ENCODE measurements around the gene FLNC.

The FLNC gene

GRCh38 chr7:128860158-128861073 is 30.2 kb downstream of the FLNC start:
- in situ Hi-C loops (cut with HindIII; ENCODE audit: low sequenced_read_pairs) = no loop called here

GRCh38 chr7:128861957-128862570 is 31.9 kb downstream of the FLNC start:
- in situ Hi-C loops (cut with HindIII; ENCODE audit: low sequenced_read_pairs) = no loop called here

- in situ Hi-C loops (cut with HindIII; ENCODE audit: low sequenced_read_pairs) = no loop called here
Observed at GRCh38 chr7:128862571-128863432, 32.6 kb downstream of the FLNC start, which contains the start of gene ATP6V1F. ATP6V1F (plus strand) TSS chr7:128862856; CDS start chr7:128862905, 49 bp downstream.

- in situ Hi-C loops (cut with HindIII; ENCODE audit: low sequenced_read_pairs) = no loop called here
Observed at GRCh38 chr7:128863433-128863989, 33.3 kb downstream of the FLNC start.

- in situ Hi-C loops (cut with HindIII; ENCODE audit: low sequenced_read_pairs) = no loop called here
Observed at GRCh38 chr7:128865303-128865702, 35.1 kb downstream of the FLNC start.

GRCh38 chr7:128865996-128866877 is 36.0 kb downstream of the FLNC start:
- in situ Hi-C loops (cut with HindIII; ENCODE audit: low sequenced_read_pairs) = no loop called here

GRCh38 chr7:128867241-128867640 is 37.0 kb downstream of the FLNC start:
- in situ Hi-C loops (cut with HindIII; ENCODE audit: low sequenced_read_pairs) = no loop called here

- in situ Hi-C loops (cut with HindIII; ENCODE audit: low sequenced_read_pairs) = no loop called here
Observed at GRCh38 chr7:128867842-128868623, 37.8 kb downstream of the FLNC start.

GRCh38 chr7:128868624-128869137 is 38.5 kb downstream of the FLNC start:
- in situ Hi-C loops (cut with HindIII; ENCODE audit: low sequenced_read_pairs) = no loop called here

GRCh38 chr7:128869138-128869943 is 39.1 kb downstream of the FLNC start:
- in situ Hi-C loops (cut with HindIII; ENCODE audit: low sequenced_read_pairs) = no loop called here

- in situ Hi-C loops (cut with HindIII; ENCODE audit: low sequenced_read_pairs) = no loop called here
Observed at GRCh38 chr7:128869944-128870285, 39.7 kb downstream of the FLNC start.

GRCh38 chr7:128871050-128871449 is 40.8 kb downstream of the FLNC start:
- in situ Hi-C loops (cut with HindIII; ENCODE audit: low sequenced_read_pairs) = no loop called here

- in situ Hi-C loops (cut with HindIII; ENCODE audit: low sequenced_read_pairs) = no loop called here
Observed at GRCh38 chr7:128872394-128872824, 42.2 kb downstream of the FLNC start.

- in situ Hi-C loops (cut with HindIII; ENCODE audit: low sequenced_read_pairs) = no loop called here
Observed at GRCh38 chr7:128873234-128873633, 43.0 kb downstream of the FLNC start.

GRCh38 chr7:128874140-128875031 is 44.2 kb downstream of the FLNC start:
- in situ Hi-C loops (cut with HindIII; ENCODE audit: low sequenced_read_pairs) = no loop called here

GRCh38 chr7:128875523-128875948 is 45.3 kb downstream of the FLNC start:
- in situ Hi-C loops (cut with HindIII; ENCODE audit: low sequenced_read_pairs) = no loop called here

GRCh38 chr7:128876127-128876526 is 45.9 kb downstream of the FLNC start:
- in situ Hi-C loops (cut with HindIII; ENCODE audit: low sequenced_read_pairs) = no loop called here

Data from DLD1 (cell line).